Adrenal gland (tissue), 5 donors: ENCODE data around the gene RASSF1.

Experiments used
- CTCF ChIP-seq, 6 experiments: fragments of 450-650 bp in 4 of 6; fragments of 200-600 bp in 2 of 6; sonication (generic) in 1 of 6; IDR thresholded peaks; 1 replicate in 5 of 6; 2 replicates in 1 of 6; pipeline versions ENCODE4 v1.5.1 to v1.8.0; 2016 to 2021; ENCODE audit warnings: antibody characterized with exemption in 6 of 6, mild to moderate bottlenecking in 2 of 6, moderate library complexity in 1 of 6
- POLR2A ChIP-seq, 2 donors: fragments of 450-650 bp; IDR thresholded peaks; one replicate each; pipeline ENCODE4 v1.6.1; 2017; ENCODE audit warnings: antibody characterized with exemption in 2 of 2, mild to moderate bottlenecking in 2 of 2, moderate library complexity in 1 of 2
- donor health status: DM: no; HTN: no; CAD: no.

DNA sequence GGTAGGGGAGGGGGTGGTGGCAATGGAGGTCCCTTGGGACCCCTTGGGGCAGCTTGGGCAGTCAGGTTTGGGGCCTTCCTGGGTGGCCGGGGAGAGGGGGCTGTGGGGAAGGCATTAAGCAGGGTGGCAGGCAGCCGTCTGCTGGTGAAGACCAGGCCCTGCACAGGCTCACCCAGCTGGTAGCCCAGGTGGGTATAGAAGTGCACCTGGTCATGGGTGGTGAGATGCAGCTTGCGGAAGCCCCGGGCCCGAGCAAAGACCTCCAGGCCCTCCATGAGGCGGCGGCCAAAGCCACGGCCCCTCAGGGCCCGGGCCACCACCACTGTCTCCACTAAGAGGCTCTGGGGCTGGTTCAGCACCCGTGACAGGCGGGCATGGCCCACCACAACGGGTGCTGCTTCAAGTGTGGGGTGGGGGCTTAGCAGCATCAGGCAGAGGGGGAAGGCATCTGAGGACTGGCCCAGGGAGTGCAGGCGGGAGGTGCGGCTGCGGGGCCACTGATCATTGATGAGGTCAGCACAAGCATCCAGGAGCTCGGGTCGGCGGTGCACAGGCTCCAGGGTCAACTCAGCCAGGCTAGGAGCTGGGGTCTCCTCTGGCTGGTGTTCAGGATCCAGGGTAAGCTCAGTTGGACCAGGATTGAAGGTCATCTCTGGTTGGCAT is 43.8 kb downstream of the RASSF1 start:
- TF ChIP-seq CTCF (IDR thresholded peaks at IDR 0.05) (no peak), POLR2A (IDR thresholded peaks at IDR 0.05) (no peak)
